ENCODE measurements around the gene ARHGAP22. TPM values are rescaled to one million over a fixed set of nuclear protein-coding genes. Genes with fewer than 3 reads are reported as not detected.

The ARHGAP22 gene
- polyA plus RNA-seq, 1 experiment = 7.2 TPM

DNA sequence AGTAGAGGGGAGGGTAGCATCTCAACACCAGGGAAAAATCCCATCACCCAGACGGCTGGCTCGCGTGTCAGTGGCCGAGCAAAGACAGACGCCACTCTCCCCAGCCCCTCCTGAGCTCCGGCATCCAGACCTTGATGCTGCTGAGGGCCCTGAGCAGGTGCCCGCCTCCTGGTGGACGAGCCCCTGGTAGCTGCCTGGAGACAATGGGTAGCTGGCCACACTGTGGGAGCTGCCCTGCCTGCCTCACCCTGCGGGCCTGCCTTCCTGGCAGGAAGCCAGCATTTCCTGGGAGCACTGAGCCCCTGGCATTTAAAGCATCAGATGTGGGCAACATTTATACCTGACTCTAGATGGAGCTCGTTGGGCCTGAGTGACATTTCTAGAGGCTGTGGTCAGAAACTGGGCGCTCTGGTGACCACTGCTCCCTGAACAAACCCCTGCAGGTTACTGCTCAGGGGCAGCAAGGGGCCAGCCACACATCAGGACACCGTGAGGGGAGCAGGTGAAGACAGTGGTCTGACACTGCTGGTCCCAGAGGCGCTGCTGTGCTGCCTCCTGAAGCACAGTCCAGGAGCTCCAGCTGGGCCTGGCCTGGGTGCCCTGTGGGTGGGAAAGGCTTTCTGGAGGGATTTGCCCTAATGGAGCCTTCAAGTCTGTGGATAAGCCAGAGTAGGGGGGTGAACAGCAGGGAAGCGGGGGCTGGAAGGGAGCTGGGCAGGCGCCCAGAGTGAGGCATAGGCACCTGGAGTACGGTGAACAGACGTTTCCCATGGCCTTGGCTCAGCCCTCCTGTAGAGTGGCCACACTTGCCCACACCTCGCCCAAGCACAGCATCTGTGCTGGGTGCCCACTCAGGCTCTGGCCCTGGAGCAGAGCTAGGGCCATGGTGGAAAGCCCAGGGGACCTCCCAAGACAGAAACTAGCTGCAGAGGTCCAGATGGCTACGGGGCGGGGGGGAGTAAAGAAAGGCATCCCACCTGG lies 159.7 kb downstream of the ARHGAP22 start:
- ChIA-PET CTCF (interaction anchor here (0.9 to 4.1 kb wide), 5 partner anchors 64 to 211 kb away, joined by 3 to 21 read pairs (median 3); no protein-coding TSS in a partner anchor), POLR2A (no interaction called here)
- Histone ChIP-seq H3K36me3 (ENCODE audit: control insufficient read depth, insufficient read depth, low read length) (peaks cover 14% of the 10 kb centered on the region), H3K27me3 (ENCODE audit: control insufficient read depth, insufficient read depth, low read length) (no peaks in the 10 kb centered on the region), H3K4me3 (ENCODE audit: low read depth, low read length) (no peak overlapping the region)
- TF ChIP-seq CTCF (IDR thresholded peaks at IDR 0.05; ENCODE audit: insufficient read depth, low read depth, low read length) = no peak
- DNase-seq (ENCODE audit: low read depth) = no peak

DNA sequence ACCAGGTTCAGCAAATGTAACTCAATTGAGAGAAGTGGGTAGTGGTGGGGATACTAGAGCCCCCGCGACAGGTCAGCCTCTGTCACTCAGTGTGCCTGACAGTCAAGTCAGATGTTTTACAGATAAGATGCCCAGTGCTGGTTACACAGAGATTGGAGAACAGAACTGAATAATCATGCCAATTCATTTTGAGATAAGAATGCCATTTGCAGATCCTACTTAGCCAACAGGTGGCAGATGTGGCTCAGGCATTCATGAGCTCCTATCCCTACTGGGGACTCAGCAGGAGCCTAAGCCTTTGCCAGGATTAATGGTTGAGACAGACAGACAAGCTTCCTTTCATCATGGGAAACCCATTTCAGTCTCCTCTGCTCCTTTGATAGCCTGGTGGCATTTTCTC lies 160.6 kb downstream of the ARHGAP22 start:
- TF ChIP-seq CTCF (IDR thresholded peaks at IDR 0.05; ENCODE audit: insufficient read depth, low read depth, low read length) = peak; percentile 30
- Histone ChIP-seq H3K27me3 (ENCODE audit: control insufficient read depth, insufficient read depth, low read length) (no peaks in the 10 kb centered on the region), H3K4me3 (ENCODE audit: low read depth, low read length) (no peak overlapping the region), H3K36me3 (ENCODE audit: control insufficient read depth, insufficient read depth, low read length) (peaks cover 8% of the 10 kb centered on the region)
- CTCF ChIA-PET = interaction anchor here (0.9 to 4.1 kb wide), 3 partner anchors 65 to 212 kb away, joined by 3 to 21 read pairs (median 3); no protein-coding TSS in a partner anchor
- POLR2A ChIA-PET = no interaction called here
- DNase-seq (ENCODE audit: low read depth) = no peak

DNA sequence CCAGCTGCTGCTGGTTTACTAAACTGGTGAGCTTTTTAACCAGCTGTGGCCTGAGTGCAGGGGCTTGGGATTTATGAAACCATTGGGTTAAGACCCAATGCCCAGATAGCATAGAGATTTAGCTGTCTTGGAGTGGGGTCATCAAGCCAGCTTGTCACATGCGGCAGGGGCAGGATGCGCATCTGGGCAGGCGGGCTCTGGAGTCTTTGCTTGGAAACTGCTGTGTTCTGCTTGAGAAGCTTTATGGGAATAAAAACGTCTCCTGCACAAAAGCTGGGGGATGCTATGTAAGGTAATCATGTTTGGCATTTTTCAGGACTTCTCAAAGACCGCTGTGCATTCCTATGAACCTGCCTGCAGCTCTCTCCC lies 162.1 kb downstream of the ARHGAP22 start:
- Histone ChIP-seq H3K27me3 (ENCODE audit: control insufficient read depth, insufficient read depth, low read length) (no peaks in the 10 kb centered on the region), H3K4me3 (ENCODE audit: low read depth, low read length) (no peak overlapping the region), H3K36me3 (ENCODE audit: control insufficient read depth, insufficient read depth, low read length) (peaks cover 8% of the 10 kb centered on the region)
- POLR2A ChIA-PET = no interaction called here
- DNase-seq (ENCODE audit: low read depth) = no peak
- CTCF ChIA-PET = interaction anchor here (0.6 to 1.7 kb wide), 3 partner anchors 82 to 1109 kb away, joined by 3 to 9 read pairs (median 4); no protein-coding TSS in a partner anchor
- TF ChIP-seq CTCF (IDR thresholded peaks at IDR 0.05; ENCODE audit: insufficient read depth, low read depth, low read length) = no peak

GRCh38 chr10:48442090-48442808 lies 162.6 kb downstream of the ARHGAP22 start:
- H3K27me3 ChIP-seq (ENCODE audit: control insufficient read depth, insufficient read depth, low read length) = no peaks in the 10 kb centered on the region
- no peak for TF ChIP-seq CTCF (IDR thresholded peaks at IDR 0.05; ENCODE audit: insufficient read depth, low read depth, low read length)
- no peak for DNase-seq (ENCODE audit: low read depth)
- ChIA-PET CTCF (interaction anchor here (0.6 to 1.7 kb wide), 4 partner anchors 79 to 1110 kb away, joined by 3 to 9 read pairs (median 4); no protein-coding TSS in a partner anchor), POLR2A (no interaction called here)
- H3K36me3 ChIP-seq (ENCODE audit: control insufficient read depth, insufficient read depth, low read length) = peaks cover 7% of the 10 kb centered on the region
- no peak overlapping the region for H3K4me3 ChIP-seq (ENCODE audit: low read depth, low read length)

- ChIA-PET CTCF (interaction anchor here (1.3 kb wide), 1 partner anchor 77 kb away, joined by 4 read pairs; no protein-coding TSS in a partner anchor), POLR2A (no interaction called here)
- no peak overlapping the region for H3K4me3 ChIP-seq (ENCODE audit: low read depth, low read length)
- no peaks in the 10 kb centered on the region for H3K27me3 ChIP-seq (ENCODE audit: control insufficient read depth, insufficient read depth, low read length)
- no peak for DNase-seq (ENCODE audit: low read depth)
- no peak for TF ChIP-seq CTCF (IDR thresholded peaks at IDR 0.05; ENCODE audit: insufficient read depth, low read depth, low read length)
- peaks cover 5% of the 10 kb centered on the region for H3K36me3 ChIP-seq (ENCODE audit: control insufficient read depth, insufficient read depth, low read length)
Measured at GRCh38 chr10:48440771-48441170, 164.1 kb downstream of the ARHGAP22 start.

All from BJ (cell line).